ENCODE measurements around the gene HSPA1A.
"Not testable (repeated sequence)": the region's sequence is repeated elsewhere in the genome, so short reads cannot be mapped to it uniquely, and the experiment has no call there.

Gene HSPA1A

DNA sequence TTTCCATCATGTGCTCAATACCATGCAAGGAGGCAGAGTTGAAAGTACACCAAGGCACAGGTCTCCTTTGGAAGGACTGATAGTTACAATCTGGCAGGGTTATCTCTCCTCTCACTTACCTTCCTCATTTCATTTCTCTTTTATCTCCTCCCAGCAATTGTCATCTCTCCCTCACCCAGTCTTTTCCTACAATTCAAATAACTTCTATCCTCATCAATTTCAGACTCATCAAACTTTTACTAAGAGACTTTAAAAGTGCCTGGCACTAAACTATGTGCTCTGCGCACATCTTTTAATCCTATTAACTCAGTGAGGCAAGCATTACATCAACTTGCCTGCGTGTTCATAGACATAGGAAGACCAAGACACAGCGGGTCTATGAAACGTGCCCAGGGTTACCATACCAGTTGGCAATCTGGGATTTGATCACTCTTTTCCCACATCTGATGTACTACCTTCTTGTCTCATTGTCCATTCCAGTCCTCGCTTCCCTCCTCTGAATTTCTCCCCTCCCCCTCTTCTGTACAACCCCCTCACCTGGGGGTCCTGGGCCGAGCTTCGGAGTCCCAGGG is 21.0 kb upstream of the HSPA1A start:
- peak; percentile 55 for DNase-seq (ENCODE audit: insufficient read length, low spot score)
- TF ChIP-seq, protein P1, sequence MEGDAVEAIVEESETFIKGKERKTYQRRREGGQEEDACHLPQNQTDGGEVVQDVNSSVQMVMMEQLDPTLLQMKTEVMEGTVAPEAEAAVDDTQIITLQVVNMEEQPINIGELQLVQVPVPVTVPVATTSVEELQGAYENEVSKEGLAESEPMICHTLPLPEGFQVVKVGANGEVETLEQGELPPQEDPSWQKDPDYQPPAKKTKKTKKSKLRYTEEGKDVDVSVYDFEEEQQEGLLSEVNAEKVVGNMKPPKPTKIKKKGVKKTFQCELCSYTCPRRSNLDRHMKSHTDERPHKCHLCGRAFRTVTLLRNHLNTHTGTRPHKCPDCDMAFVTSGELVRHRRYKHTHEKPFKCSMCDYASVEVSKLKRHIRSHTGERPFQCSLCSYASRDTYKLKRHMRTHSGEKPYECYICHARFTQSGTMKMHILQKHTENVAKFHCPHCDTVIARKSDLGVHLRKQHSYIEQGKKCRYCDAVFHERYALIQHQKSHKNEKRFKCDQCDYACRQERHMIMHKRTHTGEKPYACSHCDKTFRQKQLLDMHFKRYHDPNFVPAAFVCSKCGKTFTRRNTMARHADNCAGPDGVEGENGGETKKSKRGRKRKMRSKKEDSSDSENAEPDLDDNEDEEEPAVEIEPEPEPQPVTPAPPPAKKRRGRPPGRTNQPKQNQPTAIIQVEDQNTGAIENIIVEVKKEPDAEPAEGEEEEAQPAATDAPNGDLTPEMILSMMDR (IDR thresholded peaks at IDR 0.05; ENCODE audit: insufficient read depth, missing control alignments) = no peak

DNA sequence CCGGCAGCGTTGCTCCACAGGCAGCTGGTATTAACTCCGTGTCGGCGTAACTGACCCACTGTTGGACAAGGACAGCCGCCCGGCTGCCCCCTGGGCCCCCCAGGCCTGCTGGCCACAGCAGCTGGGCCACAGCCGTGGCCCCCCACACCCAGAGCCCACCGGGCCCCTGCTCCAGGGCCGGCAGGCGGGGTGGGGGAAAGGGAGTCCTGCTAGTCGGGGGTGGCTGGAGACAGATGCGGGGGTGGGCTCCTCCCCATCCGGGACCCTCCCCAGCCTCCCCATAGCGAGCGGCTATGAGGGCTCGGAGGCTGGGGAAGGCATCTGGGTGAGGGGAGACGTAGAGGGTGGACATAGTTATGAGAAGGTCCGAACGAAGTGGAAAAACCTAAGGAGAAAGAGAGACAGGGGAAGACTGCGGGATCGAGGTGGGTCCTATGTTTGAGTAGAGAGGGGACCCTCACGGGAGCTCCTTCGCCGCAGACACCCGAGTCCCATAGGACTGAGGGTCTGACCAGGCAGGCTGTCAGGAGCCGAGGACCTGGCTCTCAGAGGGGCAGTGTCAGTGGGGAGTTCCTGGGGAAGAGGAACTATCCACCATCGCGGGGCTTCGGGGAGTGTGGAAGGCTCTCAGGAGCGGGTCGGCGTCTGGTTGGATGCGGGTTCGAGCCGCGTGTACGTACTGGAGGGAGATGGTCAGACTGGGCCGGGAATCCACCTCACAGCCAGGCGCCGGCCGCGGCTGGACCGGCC is 20.3 kb upstream of the HSPA1A start:
- FAIRE-seq (no peak), DNase-seq (ENCODE audit: insufficient read length, low spot score) (no peak)
- TF ChIP-seq, protein P1 (IDR thresholded peaks at IDR 0.05; ENCODE audit: insufficient read depth, missing control alignments) = no peak

More for the DNA sequence above, 21.0 kb upstream of the HSPA1A start:
- no peak for FAIRE-seq

DNA sequence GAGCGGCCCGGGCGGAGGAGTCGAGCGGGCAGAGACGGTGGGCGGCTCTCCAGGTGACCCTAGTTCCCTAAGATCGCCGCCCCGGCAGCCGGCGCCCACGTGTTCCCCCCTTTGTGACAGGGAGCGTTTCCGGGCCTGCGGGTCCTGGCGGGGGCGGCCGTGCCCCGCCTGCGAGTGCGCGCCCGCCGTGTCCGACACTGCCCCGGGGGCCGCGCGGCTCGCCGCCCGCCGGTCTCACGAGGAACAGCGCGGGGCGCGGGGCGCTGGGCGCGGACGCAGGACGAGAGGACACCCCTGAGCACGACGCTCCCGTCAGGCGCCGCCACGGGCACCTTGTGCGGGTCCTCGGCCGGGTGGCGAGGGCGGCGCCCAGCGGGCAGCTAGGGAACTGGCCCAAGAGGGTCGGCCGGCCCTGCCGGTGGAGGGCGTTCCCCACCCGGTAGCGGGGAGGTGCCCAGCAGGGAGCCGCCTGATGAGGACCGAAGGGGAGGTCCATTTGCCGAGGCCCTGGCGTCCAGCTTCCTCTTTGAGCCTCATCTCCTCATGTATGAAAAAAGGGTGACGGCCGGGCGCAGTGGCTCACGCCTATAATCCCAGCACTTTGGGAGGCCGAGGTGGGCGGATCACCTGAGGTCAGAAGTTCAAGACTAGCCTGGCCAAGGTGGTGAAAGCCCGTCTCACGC is 19.6 kb upstream of the HSPA1A start, which contains the start of gene VARS1:
TSS of gene VARS1 (minus strand) at position 137 of the 683 bp plus-strand sequence. CDS start 535 bp downstream, outside the sequence.
- no peak for FAIRE-seq
- TF ChIP-seq, protein P1 (IDR thresholded peaks at IDR 0.05; ENCODE audit: insufficient read depth, missing control alignments) = peak; percentile 72
- peak; percentile 94 for DNase-seq (ENCODE audit: insufficient read length, low spot score)

DNA sequence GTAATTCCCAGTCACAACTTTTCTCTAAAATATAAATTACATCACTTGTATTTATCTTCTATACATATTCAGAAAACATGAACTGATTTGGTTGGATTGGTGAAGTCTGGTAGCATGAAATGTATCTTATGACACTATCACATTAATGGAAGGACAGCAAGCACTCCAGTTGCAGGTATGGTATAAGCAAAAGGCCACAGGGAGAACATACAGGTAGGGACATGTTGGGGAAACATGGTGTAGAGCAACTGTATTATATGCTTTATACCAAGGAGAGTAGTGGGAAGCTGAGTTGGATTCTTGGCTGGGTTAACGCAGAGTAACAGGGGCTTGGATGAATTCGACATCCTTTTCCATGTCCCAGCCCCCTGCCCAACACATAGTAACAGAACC is 18.4 kb upstream of the HSPA1A start:
- no peak for FAIRE-seq

DNA sequence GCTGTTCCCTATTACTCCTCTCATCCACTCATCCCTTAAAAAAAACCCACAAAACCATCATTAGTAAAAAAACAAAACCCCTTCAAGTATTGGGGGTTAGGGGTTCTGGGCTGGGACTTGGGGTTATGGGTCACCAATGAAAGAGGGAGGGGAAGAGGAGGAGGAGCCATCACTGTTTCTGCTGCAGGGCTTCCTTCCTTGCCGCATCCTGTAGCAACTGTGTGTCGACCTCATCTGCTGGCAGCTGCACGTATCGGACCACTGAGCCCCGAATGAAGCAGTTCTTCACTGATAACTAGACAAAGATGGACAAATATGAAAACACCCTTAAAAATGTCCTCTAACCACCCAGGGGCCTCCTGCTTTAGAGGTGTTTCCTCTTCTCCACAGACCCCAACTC is 17.8 kb upstream of the HSPA1A start:
- no peak for DNase-seq (ENCODE audit: insufficient read length, low spot score)
- no peak for FAIRE-seq

More for the DNA sequence above, 18.4 kb upstream of the HSPA1A start:
- TF ChIP-seq, protein P1 (IDR thresholded peaks at IDR 0.05; ENCODE audit: insufficient read depth, missing control alignments) = no peak
- DNase-seq (ENCODE audit: insufficient read length, low spot score) = no peak

DNA sequence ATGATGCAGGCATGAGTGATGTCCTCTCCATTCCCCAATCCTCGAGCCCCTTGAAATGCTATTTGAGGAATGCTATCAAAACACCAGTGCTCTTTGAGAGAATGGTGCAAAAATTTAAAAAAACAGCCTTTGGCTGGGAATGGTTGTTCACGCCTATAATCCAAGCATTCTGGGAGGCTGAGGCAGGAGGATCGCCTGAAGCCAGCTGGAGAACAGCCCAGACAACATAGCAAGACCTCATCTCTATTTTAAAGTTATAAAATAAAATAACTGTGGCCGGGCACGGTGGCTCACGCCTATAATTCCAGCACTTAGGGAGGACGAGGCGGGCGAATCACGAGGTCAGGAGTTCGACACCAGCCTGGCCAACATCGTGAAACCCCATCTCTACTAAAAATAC is 15.6 kb upstream of the HSPA1A start:
- FAIRE-seq = no peak
- no peak for DNase-seq (ENCODE audit: insufficient read length, low spot score)
- TF ChIP-seq, protein P1 (IDR thresholded peaks at IDR 0.05; ENCODE audit: insufficient read depth, missing control alignments) = no peak

More for the DNA sequence above, 17.8 kb upstream of the HSPA1A start:
- TF ChIP-seq, protein P1 (IDR thresholded peaks at IDR 0.05; ENCODE audit: insufficient read depth, missing control alignments) = no peak

DNA sequence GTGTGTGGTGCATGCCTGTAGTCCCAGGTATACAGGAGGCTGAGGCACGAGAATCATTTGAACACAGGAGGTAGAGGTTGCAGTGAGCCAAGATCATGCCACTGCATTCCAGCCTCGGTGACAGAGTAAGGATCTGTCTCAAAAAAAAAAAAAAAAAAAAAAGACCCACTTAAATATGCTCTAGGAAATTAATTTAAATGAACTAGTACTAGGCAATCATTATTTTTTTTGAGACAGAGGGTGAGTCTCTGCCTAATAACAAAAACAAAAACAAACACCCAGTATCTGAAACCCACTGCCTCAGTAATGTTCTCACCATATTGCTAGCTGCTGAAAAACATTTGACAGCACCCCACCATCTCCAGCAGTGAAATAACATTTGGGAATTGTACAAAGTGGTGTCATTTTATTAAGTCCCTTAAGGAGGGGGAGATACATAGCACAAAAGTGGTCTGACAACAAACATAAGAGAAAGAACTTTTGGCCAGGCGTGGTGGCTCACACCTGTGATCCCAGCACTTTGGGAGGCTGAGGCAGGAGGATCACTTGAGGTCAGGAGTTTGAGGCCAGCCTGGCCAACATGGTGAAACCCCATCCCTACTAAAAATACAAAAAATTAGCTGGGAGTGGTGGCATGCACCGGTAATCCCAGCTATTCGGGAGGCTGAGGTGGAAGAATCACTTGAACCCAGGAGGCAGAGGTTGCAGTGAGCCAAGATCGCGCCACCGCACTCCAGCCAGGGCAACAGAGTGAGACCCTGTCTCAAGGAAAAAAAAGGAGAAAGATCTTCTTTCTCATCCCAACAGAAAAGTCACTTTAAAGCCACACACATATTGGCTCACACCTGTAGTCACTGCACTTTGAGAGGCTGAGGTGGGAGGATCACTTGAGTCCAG is 14.1 kb upstream of the HSPA1A start:
- not testable (repeated sequence) for FAIRE-seq; DNase-seq (ENCODE audit: insufficient read length, low spot score)
